GM23338 (cell line): ENCODE measurements around the gene RPN2. TPM values are rescaled to one million over a fixed set of nuclear protein-coding genes. Genes with fewer than 3 reads are reported as not detected.

Source experiments
- ATAC-seq: fragments of 200-7000 bp; cut with Tn5 transposase; 3 replicates; pipeline ENCODE4 v1.9.1; 2020
- DNase-seq: peaks from one replicate; pipeline ENCODE4 v3.0.0-alpha.2; 2015; ENCODE audit warnings: low spot score
- H2AFZ ChIP-seq: fragments of 200-600 bp; sonication (generic); 2 replicates; pipeline ENCODE4 v1.8.0; 2016; ENCODE audit warnings: antibody characterized with exemption, mild to moderate bottlenecking, moderate library complexity
- H3F3A ChIP-seq: fragments of 200-600 bp; sonication (generic); replicated peaks from 2 replicates; pipeline ENCODE4 v1.8.0; 2017; ENCODE audit warnings: antibody characterized with exemption, mixed run types, low read depth
- H3K27ac ChIP-seq: fragments of 200-600 bp; sonication (generic); 2 replicates; pipeline ENCODE4 v1.6.1; 2016; ENCODE audit warnings: low read depth
- H3K27me3 ChIP-seq: fragments of 200-600 bp; sonication (generic); 2 replicates; pipeline ENCODE4 v1.8.0; 2016; ENCODE audit warnings: mild to moderate bottlenecking, mixed run types, moderate library complexity; ENCODE audit not compliant: insufficient read depth
- H3K36me3 ChIP-seq: fragments of 200-600 bp; sonication (generic); 2 replicates; pipeline ENCODE4 v1.8.0; 2016; ENCODE audit warnings: mild to moderate bottlenecking; ENCODE audit not compliant: insufficient read depth
- H3K4me1 ChIP-seq: fragments of 200-600 bp; sonication (generic); 2 replicates; pipeline ENCODE4 v1.8.0; 2016; ENCODE audit warnings: mild to moderate bottlenecking, moderate library complexity; ENCODE audit not compliant: insufficient read depth
- H3K4me2 ChIP-seq: fragments of 200-600 bp; sonication (generic); 2 replicates; pipeline ENCODE4 v1.7.1; 2017; ENCODE audit warnings: mixed run types
- H3K4me3 ChIP-seq: fragments of 200-600 bp; sonication (generic); 2 replicates; pipeline ENCODE4 v1.6.1; 2016; ENCODE audit warnings: mixed run types
- H3K79me2 ChIP-seq: fragments of 200-600 bp; sonication (generic); replicated peaks from 2 replicates; pipeline ENCODE4 v1.8.0; 2017; ENCODE audit warnings: mild to moderate bottlenecking; ENCODE audit not compliant: insufficient read depth
- H3K9me2 ChIP-seq: fragments of 200-600 bp; sonication (generic); 2 replicates; pipeline ENCODE4 v1.8.0; 2017; ENCODE audit not compliant: insufficient read depth
- H4K20me1 ChIP-seq: fragments of 200-600 bp; sonication (generic); replicated peaks from 2 replicates; pipeline ENCODE4 v1.8.0; 2017; ENCODE audit warnings: mild to moderate bottlenecking; ENCODE audit not compliant: insufficient read depth
- H3K27ac Mint-ChIP-seq: 2 replicates; pipeline ENCODE4 v1.8.0; 2020; ENCODE audit warnings: inconsistent platforms, mild to moderate bottlenecking, moderate library complexity, mixed read lengths
- H3K27me3 Mint-ChIP-seq: 3 replicates; pipeline ENCODE4 v1.8.0; 2022; ENCODE audit warnings: low read depth, mild to moderate bottlenecking, moderate library complexity, mixed read lengths, inconsistent platforms; ENCODE audit not compliant: insufficient read depth, poor library complexity
- H3K36me3 Mint-ChIP-seq: 3 replicates; pipeline ENCODE4 v1.8.0; 2021; ENCODE audit warnings: low read depth, mild to moderate bottlenecking, inconsistent platforms, moderate library complexity, mixed read lengths
- H3K4me1 Mint-ChIP-seq: 3 replicates; pipeline ENCODE4 v1.8.0; 2020; ENCODE audit warnings: mild to moderate bottlenecking, inconsistent platforms, mixed read lengths
- H3K4me3 Mint-ChIP-seq: 3 replicates; pipeline ENCODE4 v1.8.0; 2021; ENCODE audit warnings: moderate library complexity, mild to moderate bottlenecking, inconsistent platforms, mixed read lengths
- H3K9me3 Mint-ChIP-seq: 3 replicates; pipeline ENCODE4 v1.8.0; 2020; ENCODE audit warnings: moderate library complexity, mild to moderate bottlenecking, inconsistent platforms, mixed read lengths
- CREB1 ChIP-seq: fragments of 250-450 bp; sonication (Bioruptor Pico); IDR thresholded peaks from 2 replicates; pipeline ENCODE4 v1.5.0; 2020; ENCODE audit warnings: low read depth, mild to moderate bottlenecking, moderate library complexity
- JUNB ChIP-seq: IDR thresholded peaks from one replicate; pipeline ENCODE4 v1.6.1; 2016; ENCODE audit warnings: antibody characterized with exemption; ENCODE audit not compliant: unreplicated experiment
- NANOG ChIP-seq: IDR thresholded peaks from 2 replicates; pipeline ENCODE4 v1.6.1; 2016; ENCODE audit warnings: antibody characterized with exemption, borderline replicate concordance
- POLR2AphosphoS5 ChIP-seq: IDR thresholded peaks from 2 replicates; pipeline ENCODE4 v1.6.1; 2016; ENCODE audit warnings: antibody characterized with exemption, low read depth
- ZNF331 ChIP-seq: fragments of 250-450 bp; sonication (Bioruptor Pico); IDR thresholded peaks from 2 replicates; pipeline ENCODE4 v1.5.0; 2020; ENCODE audit warnings: low read depth, mild to moderate bottlenecking, moderate library complexity
- polyA plus RNA-seq: library from polyadenylated mRNA; unstranded; fragments of >200 nt; fragmentation: Nextera tagmentation; extraction: Ambion mirVana; gene quantifications from 2 replicates; pipeline ENCODE4 v1.2.1, GENCODE V29; 2016
- total RNA-seq: library from RNA; depleted of rRNA; stranded (reverse); fragments of >200 nt; shearing (Covaris generic); gene quantifications from 2 replicates; pipeline ENCODE4 v1.2.3, GENCODE V29; 2014
- TF ChIP-seq, protein P1 (sequence below): fragments of 250-450 bp; sonication (Bioruptor Pico); IDR thresholded peaks from 2 replicates; pipeline ENCODE4 v1.5.0; 2020; ENCODE audit warnings: mild to moderate bottlenecking, moderate library complexity
- TF ChIP-seq, protein P2 (sequence below), 2 experiments: fragments of 200-600 bp in 1 of 2; sonication (generic) in 1 of 2; conservative IDR thresholded peaks; 2 replicates each; pipeline versions ENCODE4 v1.5.1 to v1.6.1; 2016 to 2017; ENCODE audit warnings: antibody characterized with exemption in 2 of 2, low read depth in 2 of 2, mild to moderate bottlenecking in 2 of 2, moderate library complexity in 1 of 2
- TF ChIP-seq, protein P3 (sequence below): IDR thresholded peaks from one replicate; pipeline ENCODE4 v1.6.1; 2018; ENCODE audit warnings: antibody characterized with exemption; ENCODE audit not compliant: unreplicated experiment
- TF ChIP-seq, protein P4 (sequence below): IDR thresholded peaks from 2 replicates; pipeline ENCODE4 v1.6.1; 2016; ENCODE audit warnings: antibody characterized with exemption

RPN2 gene
- total and polyA plus RNA-seq, 2 experiments from 2014 or later: 244 to 302 TPM

DNA sequence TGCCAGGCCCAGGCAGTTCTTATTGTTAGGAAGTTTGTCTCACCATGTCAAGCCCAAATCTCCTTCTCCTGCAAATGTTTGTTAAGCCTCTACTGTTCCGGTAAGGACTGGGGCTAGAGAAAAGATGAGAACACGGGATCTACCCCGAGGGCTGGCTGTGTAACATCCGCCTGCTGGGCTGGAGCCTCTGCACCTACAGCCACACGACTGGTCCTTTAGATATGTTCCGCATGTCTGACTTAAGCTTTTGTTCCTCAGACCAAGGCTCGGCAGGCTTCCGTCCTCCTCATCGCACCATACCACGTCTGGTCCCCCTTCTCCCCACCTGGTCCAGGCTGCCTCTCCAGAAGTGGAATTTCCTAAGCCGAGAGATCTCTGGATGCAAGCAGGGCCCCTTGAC lies 79.9 kb downstream of the RPN2 start (continued):
- TF ChIP-seq, protein P1, sequence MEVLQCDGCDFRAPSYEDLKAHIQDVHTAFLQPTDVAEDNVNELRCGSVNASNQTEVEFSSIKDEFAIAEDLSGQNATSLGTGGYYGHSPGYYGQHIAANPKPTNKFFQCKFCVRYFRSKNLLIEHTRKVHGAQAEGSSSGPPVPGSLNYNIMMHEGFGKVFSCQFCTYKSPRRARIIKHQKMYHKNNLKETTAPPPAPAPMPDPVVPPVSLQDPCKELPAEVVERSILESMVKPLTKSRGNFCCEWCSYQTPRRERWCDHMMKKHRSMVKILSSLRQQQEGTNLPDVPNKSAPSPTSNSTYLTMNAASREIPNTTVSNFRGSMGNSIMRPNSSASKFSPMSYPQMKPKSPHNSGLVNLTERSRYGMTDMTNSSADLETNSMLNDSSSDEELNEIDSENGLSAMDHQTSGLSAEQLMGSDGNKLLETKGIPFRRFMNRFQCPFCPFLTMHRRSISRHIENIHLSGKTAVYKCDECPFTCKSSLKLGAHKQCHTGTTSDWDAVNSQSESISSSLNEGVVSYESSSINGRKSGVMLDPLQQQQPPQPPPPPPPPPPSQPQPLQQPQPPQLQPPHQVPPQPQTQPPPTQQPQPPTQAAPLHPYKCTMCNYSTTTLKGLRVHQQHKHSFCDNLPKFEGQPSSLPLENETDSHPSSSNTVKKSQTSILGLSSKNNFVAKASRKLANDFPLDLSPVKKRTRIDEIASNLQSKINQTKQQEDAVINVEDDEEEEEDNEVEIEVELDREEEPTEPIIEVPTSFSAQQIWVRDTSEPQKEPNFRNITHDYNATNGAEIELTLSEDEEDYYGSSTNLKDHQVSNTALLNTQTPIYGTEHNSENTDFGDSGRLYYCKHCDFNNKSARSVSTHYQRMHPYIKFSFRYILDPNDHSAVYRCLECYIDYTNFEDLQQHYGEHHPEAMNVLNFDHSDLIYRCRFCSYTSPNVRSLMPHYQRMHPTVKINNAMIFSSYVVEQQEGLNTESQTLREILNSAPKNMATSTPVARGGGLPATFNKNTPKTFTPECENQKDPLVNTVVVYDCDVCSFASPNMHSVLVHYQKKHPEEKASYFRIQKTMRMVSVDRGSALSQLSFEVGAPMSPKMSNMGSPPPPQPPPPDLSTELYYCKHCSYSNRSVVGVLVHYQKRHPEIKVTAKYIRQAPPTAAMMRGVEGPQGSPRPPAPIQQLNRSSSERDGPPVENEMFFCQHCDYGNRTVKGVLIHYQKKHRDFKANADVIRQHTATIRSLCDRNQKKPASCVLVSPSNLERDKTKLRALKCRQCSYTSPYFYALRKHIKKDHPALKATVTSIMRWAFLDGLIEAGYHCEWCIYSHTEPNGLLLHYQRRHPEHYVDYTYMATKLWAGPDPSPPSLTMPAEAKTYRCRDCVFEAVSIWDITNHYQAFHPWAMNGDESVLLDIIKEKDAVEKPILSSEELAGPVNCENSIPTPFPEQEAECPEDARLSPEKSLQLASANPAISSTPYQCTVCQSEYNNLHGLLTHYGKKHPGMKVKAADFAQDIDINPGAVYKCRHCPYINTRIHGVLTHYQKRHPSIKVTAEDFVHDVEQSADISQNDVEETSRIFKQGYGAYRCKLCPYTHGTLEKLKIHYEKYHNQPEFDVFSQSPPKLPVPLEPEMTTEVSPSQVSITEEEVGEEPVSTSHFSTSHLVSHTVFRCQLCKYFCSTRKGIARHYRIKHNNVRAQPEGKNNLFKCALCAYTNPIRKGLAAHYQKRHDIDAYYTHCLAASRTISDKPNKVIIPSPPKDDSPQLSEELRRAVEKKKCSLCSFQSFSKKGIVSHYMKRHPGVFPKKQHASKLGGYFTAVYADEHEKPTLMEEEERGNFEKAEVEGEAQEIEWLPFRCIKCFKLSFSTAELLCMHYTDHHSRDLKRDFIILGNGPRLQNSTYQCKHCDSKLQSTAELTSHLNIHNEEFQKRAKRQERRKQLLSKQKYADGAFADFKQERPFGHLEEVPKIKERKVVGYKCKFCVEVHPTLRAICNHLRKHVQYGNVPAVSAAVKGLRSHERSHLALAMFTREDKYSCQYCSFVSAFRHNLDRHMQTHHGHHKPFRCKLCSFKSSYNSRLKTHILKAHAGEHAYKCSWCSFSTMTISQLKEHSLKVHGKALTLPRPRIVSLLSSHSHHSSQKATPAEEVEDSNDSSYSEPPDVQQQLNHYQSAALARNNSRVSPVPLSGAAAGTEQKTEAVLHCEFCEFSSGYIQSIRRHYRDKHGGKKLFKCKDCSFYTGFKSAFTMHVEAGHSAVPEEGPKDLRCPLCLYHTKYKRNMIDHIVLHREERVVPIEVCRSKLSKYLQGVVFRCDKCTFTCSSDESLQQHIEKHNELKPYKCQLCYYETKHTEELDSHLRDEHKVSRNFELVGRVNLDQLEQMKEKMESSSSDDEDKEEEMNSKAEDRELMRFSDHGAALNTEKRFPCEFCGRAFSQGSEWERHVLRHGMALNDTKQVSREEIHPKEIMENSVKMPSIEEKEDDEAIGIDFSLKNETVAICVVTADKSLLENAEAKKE (CRISPR knock-in tag): no peak
- TF ChIP-seq, protein P2, sequence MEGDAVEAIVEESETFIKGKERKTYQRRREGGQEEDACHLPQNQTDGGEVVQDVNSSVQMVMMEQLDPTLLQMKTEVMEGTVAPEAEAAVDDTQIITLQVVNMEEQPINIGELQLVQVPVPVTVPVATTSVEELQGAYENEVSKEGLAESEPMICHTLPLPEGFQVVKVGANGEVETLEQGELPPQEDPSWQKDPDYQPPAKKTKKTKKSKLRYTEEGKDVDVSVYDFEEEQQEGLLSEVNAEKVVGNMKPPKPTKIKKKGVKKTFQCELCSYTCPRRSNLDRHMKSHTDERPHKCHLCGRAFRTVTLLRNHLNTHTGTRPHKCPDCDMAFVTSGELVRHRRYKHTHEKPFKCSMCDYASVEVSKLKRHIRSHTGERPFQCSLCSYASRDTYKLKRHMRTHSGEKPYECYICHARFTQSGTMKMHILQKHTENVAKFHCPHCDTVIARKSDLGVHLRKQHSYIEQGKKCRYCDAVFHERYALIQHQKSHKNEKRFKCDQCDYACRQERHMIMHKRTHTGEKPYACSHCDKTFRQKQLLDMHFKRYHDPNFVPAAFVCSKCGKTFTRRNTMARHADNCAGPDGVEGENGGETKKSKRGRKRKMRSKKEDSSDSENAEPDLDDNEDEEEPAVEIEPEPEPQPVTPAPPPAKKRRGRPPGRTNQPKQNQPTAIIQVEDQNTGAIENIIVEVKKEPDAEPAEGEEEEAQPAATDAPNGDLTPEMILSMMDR (conservative IDR thresholded peaks at IDR 0.05; ENCODE audit: low read depth in 2 of 2): no peak
- no peak for TF ChIP-seq JUNB

- Histone ChIP-seq H3K79me2 (no peaks in the 10 kb centered on the region), H3K4me1 (peaks cover 12% of the 10 kb centered on the region; the same call in 1 of the 2 replicates), H3K27me3 (no peaks in the 10 kb centered on the region), H3F3A (0 out of 2 replicates have a peak, but pooled peaks cover 6% of the 10 kb centered on the region), H3K4me3 (no peak overlapping the region), H3K36me3 (no peaks in the 10 kb centered on the region), H2AFZ (peak overlapping the region; percentile 94), H3K4me2 (no peak overlapping the region), H3K9me2 (no peaks in the 10 kb centered on the region), H3K27ac (no peak overlapping the region), H4K20me1 (no peaks in the 10 kb centered on the region)
- DNase-seq (no peak), ATAC-seq (no peak)
- Mint-ChIP-seq H3K4me1 (peaks cover 34% of the 10 kb centered on the region), H3K27me3 (peaks cover 13% of the 10 kb centered on the region), H3K9me3 (no peaks in the 10 kb centered on the region), H3K4me3 (no peak overlapping the region), H3K27ac (no peak overlapping the region), H3K36me3 (no peaks in the 10 kb centered on the region)
- TF ChIP-seq, protein P3, sequence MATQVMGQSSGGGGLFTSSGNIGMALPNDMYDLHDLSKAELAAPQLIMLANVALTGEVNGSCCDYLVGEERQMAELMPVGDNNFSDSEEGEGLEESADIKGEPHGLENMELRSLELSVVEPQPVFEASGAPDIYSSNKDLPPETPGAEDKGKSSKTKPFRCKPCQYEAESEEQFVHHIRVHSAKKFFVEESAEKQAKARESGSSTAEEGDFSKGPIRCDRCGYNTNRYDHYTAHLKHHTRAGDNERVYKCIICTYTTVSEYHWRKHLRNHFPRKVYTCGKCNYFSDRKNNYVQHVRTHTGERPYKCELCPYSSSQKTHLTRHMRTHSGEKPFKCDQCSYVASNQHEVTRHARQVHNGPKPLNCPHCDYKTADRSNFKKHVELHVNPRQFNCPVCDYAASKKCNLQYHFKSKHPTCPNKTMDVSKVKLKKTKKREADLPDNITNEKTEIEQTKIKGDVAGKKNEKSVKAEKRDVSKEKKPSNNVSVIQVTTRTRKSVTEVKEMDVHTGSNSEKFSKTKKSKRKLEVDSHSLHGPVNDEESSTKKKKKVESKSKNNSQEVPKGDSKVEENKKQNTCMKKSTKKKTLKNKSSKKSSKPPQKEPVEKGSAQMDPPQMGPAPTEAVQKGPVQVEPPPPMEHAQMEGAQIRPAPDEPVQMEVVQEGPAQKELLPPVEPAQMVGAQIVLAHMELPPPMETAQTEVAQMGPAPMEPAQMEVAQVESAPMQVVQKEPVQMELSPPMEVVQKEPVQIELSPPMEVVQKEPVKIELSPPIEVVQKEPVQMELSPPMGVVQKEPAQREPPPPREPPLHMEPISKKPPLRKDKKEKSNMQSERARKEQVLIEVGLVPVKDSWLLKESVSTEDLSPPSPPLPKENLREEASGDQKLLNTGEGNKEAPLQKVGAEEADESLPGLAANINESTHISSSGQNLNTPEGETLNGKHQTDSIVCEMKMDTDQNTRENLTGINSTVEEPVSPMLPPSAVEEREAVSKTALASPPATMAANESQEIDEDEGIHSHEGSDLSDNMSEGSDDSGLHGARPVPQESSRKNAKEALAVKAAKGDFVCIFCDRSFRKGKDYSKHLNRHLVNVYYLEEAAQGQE: no peak
- TF ChIP-seq ZNF331 (CRISPR knock-in tag) (no peak), NANOG (no peak), POLR2AphosphoS5 (no peak), CREB1 (no peak)
- TF ChIP-seq, protein P2 (conservative IDR thresholded peaks at IDR 0.05; ENCODE audit: low read depth in 2 of 2): no peak
- TF ChIP-seq, protein P4, sequence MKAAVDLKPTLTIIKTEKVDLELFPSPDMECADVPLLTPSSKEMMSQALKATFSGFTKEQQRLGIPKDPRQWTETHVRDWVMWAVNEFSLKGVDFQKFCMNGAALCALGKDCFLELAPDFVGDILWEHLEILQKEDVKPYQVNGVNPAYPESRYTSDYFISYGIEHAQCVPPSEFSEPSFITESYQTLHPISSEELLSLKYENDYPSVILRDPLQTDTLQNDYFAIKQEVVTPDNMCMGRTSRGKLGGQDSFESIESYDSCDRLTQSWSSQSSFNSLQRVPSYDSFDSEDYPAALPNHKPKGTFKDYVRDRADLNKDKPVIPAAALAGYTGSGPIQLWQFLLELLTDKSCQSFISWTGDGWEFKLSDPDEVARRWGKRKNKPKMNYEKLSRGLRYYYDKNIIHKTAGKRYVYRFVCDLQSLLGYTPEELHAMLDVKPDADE: no peak
Measured at GRCh38 chr20:37259865-37260264, 80.7 kb downstream of the RPN2 start.
